Omental fat pad (tissue), 4 donors: Measurements from ENCODE around the gene PABPN1L. TPM values are rescaled to one million over a fixed set of nuclear protein-coding genes. Genes with fewer than 3 reads are reported as not detected.
"Not testable (repeated sequence)": the region's sequence is repeated elsewhere in the genome, so short reads cannot be mapped to it uniquely, and the experiment has no call there.

Experiments used
- ATAC-seq: fragments of 150-250 bp; one replicate; pipeline ENCODE4 v1.9.1; 2016; ENCODE audit warnings: mild to moderate bottlenecking, moderate library complexity; ENCODE audit not compliant: low FRiP score
- DNase-seq: peaks from one replicate; pipeline ENCODE4 v3.0.0-alpha.2; 2019; ENCODE audit warnings: low spot score
- CTCF ChIP-seq, 3 donors: fragments of 450-650 bp; IDR thresholded peaks; one replicate each; pipeline ENCODE4 v1.5.1; 2016 to 2017; ENCODE audit warnings: antibody characterized with exemption in 3 of 3, mild to moderate bottlenecking in 3 of 3, moderate library complexity in 2 of 3
- total RNA-seq, 4 donors: library from RNA; depleted of rRNA; stranded (reverse); fragments of >200 nt; gene quantifications; one replicate each; pipeline ENCODE4 v1.1.0, GENCODE V29; 2016

Gene PABPN1L
- total RNA-seq, 4 donors from 2014 or later, result not detected

- no peak for TF ChIP-seq CTCF (IDR thresholded peaks at IDR 0.05)
- no peak for DNase-seq
- ATAC-seq, result no peak
Measured at GRCh38 chr16:88893127-88893968, 26.9 kb upstream of the PABPN1L start.

- TF ChIP-seq CTCF (IDR thresholded peaks at IDR 0.05), result no peak
- ATAC-seq (no peak), DNase-seq (no peak)
Measured at GRCh38 chr16:88892065-88892464, 25.6 kb upstream of the PABPN1L start.

- no peak for DNase-seq
- no peak for ATAC-seq
- no peak for TF ChIP-seq CTCF (IDR thresholded peaks at IDR 0.05)
Measured at GRCh38 chr16:88891083-88891482, 24.6 kb upstream of the PABPN1L start.

- ATAC-seq, DNase-seq: not testable (repeated sequence)
Measured at GRCh38 chr16:88889702-88890352, 23.4 kb upstream of the PABPN1L start.

GRCh38 chr16:88888461-88889387 is 22.3 kb upstream of the PABPN1L start:
- ATAC-seq (no peak), DNase-seq (no peak)
- TF ChIP-seq CTCF (IDR thresholded peaks at IDR 0.05), result no peak

GRCh38 chr16:88888057-88888456 is 21.6 kb upstream of the PABPN1L start:
- DNase-seq (no peak), ATAC-seq (no peak)
- no peak for TF ChIP-seq CTCF (IDR thresholded peaks at IDR 0.05)
